MCF 10A (cell line): Measurements from ENCODE around the gene CLMN. TPM values are rescaled to one million over a fixed set of nuclear protein-coding genes. Genes with fewer than 3 reads are reported as not detected.
A peak's percentile ranks its signal among the peaks of the same experiment; 100 is the strongest.

Source experiments
- BruUV-seq: library from RNA; stranded (reverse); fragments of 400-500 nt; replicated peaks from 2 replicates; lab custom pipeline; 2021; lab: Mats Ljungman, UMichigan
- CTCF ChIA-PET: fragments of 300-600 bp; sonication (Branson Sonifier 250); formaldehyde crosslinking; extraction: SDS; loops from one replicate; lab custom pipeline; 2021; ENCODE audit warnings: antibody characterized with exemption, inconsistent platforms; lab: Yijun Ruan, JAX
- POLR2A ChIA-PET: fragments of 300-600, 350-650 bp; sonication (Branson Sonifier 250); formaldehyde crosslinking; extraction: SDS; loops from one replicate; lab custom pipeline; 2020; ENCODE audit warnings: antibody characterized with exemption, inconsistent platforms; lab: Yijun Ruan, JAX
- DNase-seq: peaks from one replicate; pipeline ENCODE4 v3.0.0-alpha.2; 2018; ENCODE audit not compliant: unreplicated experiment
- H3K27ac Mint-ChIP-seq: one replicate; pipeline ENCODE4 v1.8.0; 2022; ENCODE audit warnings: mild to moderate bottlenecking, low read depth, mixed read lengths; ENCODE audit not compliant: unreplicated experiment
- H3K27me3 Mint-ChIP-seq: one replicate; pipeline ENCODE4 v1.8.0; 2022; ENCODE audit warnings: mixed read lengths; ENCODE audit not compliant: insufficient read depth, unreplicated experiment
- H3K36me3 Mint-ChIP-seq: one replicate; pipeline ENCODE4 v1.8.0; 2022; ENCODE audit warnings: mild to moderate bottlenecking, moderate library complexity, mixed read lengths; ENCODE audit not compliant: insufficient read depth, unreplicated experiment
- H3K4me1 Mint-ChIP-seq: one replicate; pipeline ENCODE4 v1.8.0; 2022; ENCODE audit warnings: mixed read lengths; ENCODE audit not compliant: insufficient read depth, unreplicated experiment
- H3K4me3 Mint-ChIP-seq: one replicate; pipeline ENCODE4 v1.8.0; 2022; ENCODE audit warnings: mild to moderate bottlenecking, moderate library complexity, mixed read lengths; ENCODE audit not compliant: unreplicated experiment
- H3K9me3 Mint-ChIP-seq: one replicate; pipeline ENCODE4 v1.8.0; 2022; ENCODE audit warnings: mixed read lengths; ENCODE audit not compliant: unreplicated experiment
- intact Hi-C: fragments of 100-400 bp; cut with micrococcal nuclease; formaldehyde crosslinking; loops from 2 replicates; pipeline ENCODE4 v1.14.1; 2022
- total RNA-seq: library from RNA; stranded (reverse); gene quantifications from 2 replicates; pipeline ENCODE4 v1.2.3, GENCODE V29; 2022
- TF ChIP-seq, protein P1 (sequence below): fragments of 200-600 bp; IDR thresholded peaks from one replicate; pipeline ENCODE4 v1.8.0; 2022; ENCODE audit warnings: antibody characterized with exemption, mild to moderate bottlenecking; ENCODE audit not compliant: unreplicated experiment

Gene CLMN
- total RNA-seq, 1 experiment from 2014 or later = 17.9 TPM

- TF ChIP-seq, protein P1, sequence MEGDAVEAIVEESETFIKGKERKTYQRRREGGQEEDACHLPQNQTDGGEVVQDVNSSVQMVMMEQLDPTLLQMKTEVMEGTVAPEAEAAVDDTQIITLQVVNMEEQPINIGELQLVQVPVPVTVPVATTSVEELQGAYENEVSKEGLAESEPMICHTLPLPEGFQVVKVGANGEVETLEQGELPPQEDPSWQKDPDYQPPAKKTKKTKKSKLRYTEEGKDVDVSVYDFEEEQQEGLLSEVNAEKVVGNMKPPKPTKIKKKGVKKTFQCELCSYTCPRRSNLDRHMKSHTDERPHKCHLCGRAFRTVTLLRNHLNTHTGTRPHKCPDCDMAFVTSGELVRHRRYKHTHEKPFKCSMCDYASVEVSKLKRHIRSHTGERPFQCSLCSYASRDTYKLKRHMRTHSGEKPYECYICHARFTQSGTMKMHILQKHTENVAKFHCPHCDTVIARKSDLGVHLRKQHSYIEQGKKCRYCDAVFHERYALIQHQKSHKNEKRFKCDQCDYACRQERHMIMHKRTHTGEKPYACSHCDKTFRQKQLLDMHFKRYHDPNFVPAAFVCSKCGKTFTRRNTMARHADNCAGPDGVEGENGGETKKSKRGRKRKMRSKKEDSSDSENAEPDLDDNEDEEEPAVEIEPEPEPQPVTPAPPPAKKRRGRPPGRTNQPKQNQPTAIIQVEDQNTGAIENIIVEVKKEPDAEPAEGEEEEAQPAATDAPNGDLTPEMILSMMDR = no peak
- ChIA-PET CTCF (interaction anchor here (0.6 to 1.0 kb wide), 2 partner anchors 26 to 334 kb away, joined by 3 to 6 read pairs; no protein-coding TSS in a partner anchor), POLR2A (interaction anchor here (0.6 to 1.1 kb wide), 2 partner anchors 13 to 129 kb away, joined by 3 to 6 read pairs; partner anchors contain the start of gene DICER1)
- Mint-ChIP-seq H3K27ac (no peak overlapping the region), H3K9me3 (peaks cover 6% of the 10 kb centered on the region), H3K4me3 (peak overlapping the region; percentile 23), H3K4me1 (peaks cover 49% of the 10 kb centered on the region), H3K36me3 (peaks cover 3% of the 10 kb centered on the region), H3K27me3 (no peaks in the 10 kb centered on the region)
- DNase-seq = no peak
- intact Hi-C loops = no loop called here
- BruUV-seq = no TSS peak
These were observed 174.9 kb downstream of the CLMN start for GRCh38 chr14:95144849-95145248.

DNA sequence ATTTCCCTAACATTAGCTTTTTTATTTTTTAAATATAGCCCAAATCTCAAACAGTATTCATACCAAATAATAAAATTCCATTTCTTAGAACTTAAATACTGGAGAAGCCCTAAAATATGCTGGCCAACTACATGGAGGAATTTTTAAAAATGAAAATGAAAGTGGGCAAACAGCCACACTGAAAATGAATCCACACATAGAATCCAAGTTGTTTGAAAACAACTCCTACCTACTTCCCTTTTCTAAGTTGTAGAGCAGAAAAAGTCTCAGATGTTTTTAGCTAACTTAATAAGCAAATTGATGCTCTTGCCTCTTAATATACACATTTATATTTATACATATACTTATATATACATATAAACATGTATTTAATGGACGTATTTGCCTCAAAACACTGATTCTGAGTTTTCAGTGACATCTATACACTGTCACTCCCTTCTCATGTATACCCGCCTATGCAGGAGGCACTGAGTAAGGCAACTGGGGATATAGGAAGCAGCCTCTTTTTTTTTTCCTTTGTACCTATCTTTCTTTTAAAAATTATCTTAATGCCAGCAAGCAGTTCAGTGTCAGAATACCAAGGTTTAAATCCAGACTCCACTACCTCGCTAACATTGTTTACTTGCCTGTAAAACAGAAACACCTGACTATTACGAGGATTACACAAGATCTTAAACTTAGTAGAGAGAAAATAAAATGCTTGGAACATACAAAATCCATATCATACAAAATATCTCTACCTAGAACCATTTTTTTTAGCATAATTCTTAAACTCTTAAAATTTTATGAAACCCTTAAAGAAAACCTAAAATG is 175.7 kb downstream of the CLMN start:
- peaks cover 6% of the 10 kb centered on the region for H3K9me3 Mint-ChIP-seq
- no peak for DNase-seq
- no peaks in the 10 kb centered on the region for H3K27me3 Mint-ChIP-seq
- POLR2A ChIA-PET = interaction anchor here (0.7 to 2.1 kb wide), 3 partner anchors 11 to 113 kb away, joined by 3 to 8 read pairs (median 5); partner anchors contain the start of gene DICER1
- H3K27ac Mint-ChIP-seq = no peak overlapping the region
- CTCF ChIA-PET = interaction anchor here (1.0 kb wide), 1 partner anchor 25 kb away, joined by 3 read pairs; no protein-coding TSS in a partner anchor
- H3K36me3 Mint-ChIP-seq = no peaks in the 10 kb centered on the region
- no TSS peak for BruUV-seq
- no peak overlapping the region for H3K4me3 Mint-ChIP-seq
- TF ChIP-seq, protein P1 = no peak
- peaks cover 52% of the 10 kb centered on the region for H3K4me1 Mint-ChIP-seq
- intact Hi-C loops = no loop called here

DNA sequence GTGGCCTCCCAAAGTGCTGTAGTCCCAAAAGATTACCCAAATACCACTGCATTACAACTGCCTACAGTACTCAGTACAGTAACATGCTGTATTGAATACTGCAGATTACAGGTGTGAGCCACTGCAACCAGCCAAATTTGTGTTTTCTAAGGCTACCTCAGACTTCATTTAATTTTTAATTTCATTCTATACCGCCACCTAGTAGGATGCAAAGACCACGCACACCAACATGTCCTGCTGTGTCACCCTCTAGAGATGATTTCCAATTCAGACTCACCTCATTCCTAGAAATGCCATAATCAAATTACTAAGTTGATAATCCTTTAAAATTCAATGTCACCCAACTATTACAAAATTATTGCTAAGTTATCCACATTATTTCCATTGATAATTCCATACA is 177.5 kb downstream of the CLMN start:
- Mint-ChIP-seq H3K27me3 (no peaks in the 10 kb centered on the region), H3K27ac (no peak overlapping the region), H3K36me3 (no peaks in the 10 kb centered on the region), H3K9me3 (peaks cover 6% of the 10 kb centered on the region), H3K4me1 (peaks cover 42% of the 10 kb centered on the region), H3K4me3 (no peak overlapping the region)
- intact Hi-C loops = no loop called here
- TF ChIP-seq, protein P1 = no peak
- BruUV-seq = no TSS peak
- no peak for DNase-seq
- CTCF ChIA-PET = interaction anchor here (0.6 kb wide), 1 partner anchor 468 kb away, joined by 3 read pairs; no protein-coding TSS in a partner anchor
- POLR2A ChIA-PET = interaction anchor here (1.6 to 2.1 kb wide), 2 partner anchors 13 to 15 kb away, joined by 5 to 8 read pairs; partner anchors contain the start of gene DICER1

- intact Hi-C loops = no loop called here
- Mint-ChIP-seq H3K9me3 (peaks cover 6% of the 10 kb centered on the region), H3K36me3 (no peaks in the 10 kb centered on the region), H3K4me3 (no peak overlapping the region), H3K4me1 (peaks cover 43% of the 10 kb centered on the region), H3K27ac (no peak overlapping the region), H3K27me3 (no peaks in the 10 kb centered on the region)
- no TSS peak for BruUV-seq
- ChIA-PET CTCF (no interaction called here), POLR2A (interaction anchor here (1.1 to 1.4 kb wide), 3 partner anchors 13 to 121 kb away, joined by 3 to 12 read pairs (median 5); partner anchors contain the start of gene DICER1)
- TF ChIP-seq, protein P1 = no peak
- DNase-seq = no peak
These were observed 178.0 kb downstream of the CLMN start for GRCh38 chr14:95141684-95142083.
